Fibroblast of lung (primary cell): ENCODE data around the gene PLA2G3. TPM values are rescaled to one million over a fixed set of nuclear protein-coding genes. Genes with fewer than 3 reads are reported as not detected.

Source experiments
- DNase-seq, 2 donors: peaks; one replicate each; pipeline versions ENCODE4 v3.0.0 to v3.0.0-alpha.2; 2010; ENCODE audit warnings: low read depth in 2 of 2
- H2AFZ ChIP-seq: 2 replicates; pipeline ENCODE4 v1.5.1; 2012; ENCODE audit warnings: low read length, control low read depth, inconsistent platforms
- H3K27ac ChIP-seq: 2 replicates; pipeline ENCODE4 v1.5.1; 2011; ENCODE audit warnings: low read length, control low read depth; ENCODE audit not compliant: insufficient read depth
- H3K27me3 ChIP-seq: 2 replicates; pipeline ENCODE4 v1.5.1; 2011; ENCODE audit warnings: mild to moderate bottlenecking, low read length; ENCODE audit not compliant: control insufficient read depth, insufficient read depth
- H3K36me3 ChIP-seq: 2 replicates; pipeline ENCODE4 v1.5.1; 2011; ENCODE audit warnings: low read length; ENCODE audit not compliant: control insufficient read depth, insufficient read depth
- H3K4me1 ChIP-seq: 2 replicates; pipeline ENCODE4 v1.5.1; 2011; ENCODE audit warnings: low read length; ENCODE audit not compliant: control insufficient read depth, insufficient read depth; ENCODE audit errors: extremely low read depth
- H3K4me2 ChIP-seq: 2 replicates; pipeline ENCODE4 v1.5.1; 2011; ENCODE audit warnings: low read length, control low read depth; ENCODE audit not compliant: insufficient read depth; ENCODE audit errors: extremely low read depth
- H3K4me3 ChIP-seq, 4 experiments: fragments of 200-600 bp in 1 of 4; sonication (generic) in 1 of 4; replicated peaks in 1 of 4; 2 replicates each; pipeline ENCODE4 v1.5.1; 2011 to 2016; ENCODE audit warnings: low read length in 4 of 4, low read depth in 3 of 4, mild to moderate bottlenecking in 3 of 4, control low read depth in 2 of 4, inconsistent platforms in 1 of 4, mixed read lengths in 1 of 4; ENCODE audit not compliant: insufficient read depth in 1 of 4; ENCODE audit errors: control extremely low read depth in 1 of 4
- H3K79me2 ChIP-seq: 2 replicates; pipeline ENCODE4 v1.5.1; 2012; ENCODE audit warnings: mild to moderate bottlenecking, low read length, inconsistent platforms; ENCODE audit not compliant: control insufficient read depth, insufficient read depth
- H3K9ac ChIP-seq: 2 replicates; pipeline ENCODE4 v1.5.1; 2011; ENCODE audit warnings: mild to moderate bottlenecking, low read length, control low read depth; ENCODE audit not compliant: insufficient read depth
- H3K9me3 ChIP-seq: 2 replicates; pipeline ENCODE4 v1.5.1; 2012; ENCODE audit warnings: low read depth, low read length; ENCODE audit not compliant: control insufficient read depth, insufficient read depth
- H4K20me1 ChIP-seq: 2 replicates; pipeline ENCODE4 v1.5.1; 2011; ENCODE audit warnings: low read length; ENCODE audit not compliant: control insufficient read depth, insufficient read depth; ENCODE audit errors: extremely low read depth
- CTCF ChIP-seq, 2 donors: IDR thresholded peaks in 1 of 2; conservative IDR thresholded peaks in 1 of 2; 1 replicate in 1 of 2; 2 replicates in 1 of 2; pipeline ENCODE4 v1.5.1; 2011 to 2012; ENCODE audit warnings: low read length in 2 of 2, control low read depth in 1 of 2, inconsistent platforms in 1 of 2, low read depth in 1 of 2, mild to moderate bottlenecking in 1 of 2
- EZH2 ChIP-seq: IDR thresholded peaks from 2 replicates; pipeline ENCODE4 v1.5.1; 2012; ENCODE audit warnings: low read length, control low read depth, mild to moderate bottlenecking; ENCODE audit errors: missing control alignments
- polyA plus RNA-seq, 2 donors: library from polyadenylated mRNA; depleted of rRNA in 1 of 2; stranded (reverse) in 1 of 2; unstranded in 1 of 2; fragments of >200 nt; gene quantifications; 2 replicates each; pipeline ENCODE4 v1.2.1, GENCODE V29; 2011 to 2012; ENCODE audit warnings: missing spikeins in 1 of 2
- total RNA-seq: library from RNA; depleted of rRNA; stranded (reverse); fragments of >200 nt; gene quantifications from 2 replicates; pipeline ENCODE4 v1.2.1, GENCODE V29; 2014

Gene PLA2G3
- total and polyA plus RNA-seq, 2 donors (not counting 1 experiment from before 2014, with no cell fraction given): 0.18 to 0.33 TPM

- H3K79me2 ChIP-seq: peaks cover 22% of the 10 kb centered on the region
- no peaks in the 10 kb centered on the region for H4K20me1 ChIP-seq
- TF ChIP-seq EZH2 (no peak), CTCF (conservative IDR thresholded peaks at IDR 0.05 in 1 of 2, IDR thresholded peaks at IDR 0.05 in 1 of 2; ENCODE audit: low read depth in 1 of 2, low read length in 2 of 2) (no peak)
- peak overlapping the region; percentile 85 for H3K4me2 ChIP-seq
- peaks cover 23% of the 10 kb centered on the region for H3K36me3 ChIP-seq
- no peaks in the 10 kb centered on the region for H3K27me3 ChIP-seq
- H3K9ac ChIP-seq: peak overlapping the region; percentile 46
- H2AFZ ChIP-seq: peak overlapping the region; percentile 94
- no peaks in the 10 kb centered on the region for H3K9me3 ChIP-seq
- H3K27ac ChIP-seq: no peak overlapping the region
- peak overlapping the region; percentile 33 to 65 (median 44) for H3K4me3 ChIP-seq
- DNase-seq: no peak
- H3K4me1 ChIP-seq: peaks cover 19% of the 10 kb centered on the region
These were observed 32.5 kb downstream of the PLA2G3 start for GRCh38 chr22:31107894-31108218.

GRCh38 chr22:31107178-31107893, 33.0 kb downstream of the PLA2G3 start, which contains the start of gene SELENOM:
TSS of gene SELENOM (minus strand) at chr22:31107568. CDS start at chr22:31107505, 63 bp downstream.
- TF ChIP-seq CTCF (conservative IDR thresholded peaks at IDR 0.05 in 1 of 2, IDR thresholded peaks at IDR 0.05 in 1 of 2; ENCODE audit: low read depth in 1 of 2, low read length in 2 of 2) (peak; percentile 87 to 97), EZH2 (no peak)
- Histone ChIP-seq H3K36me3 (peaks cover 23% of the 10 kb centered on the region), H3K4me3 (peak within 1 kb of the TSS; percentile 78 to 95 (median 92)), H3K4me1 (peaks cover 21% of the 10 kb centered on the region), H3K4me2 (peak within 1 kb of the TSS; percentile 87), H4K20me1 (no peaks in the 10 kb centered on the region), H3K27me3 (no peaks in the 10 kb centered on the region), H3K79me2 (peaks cover 22% of the 10 kb centered on the region), H2AFZ (peak within 1 kb of the TSS; percentile 94), H3K9me3 (no peaks in the 10 kb centered on the region), H3K27ac (peak within 1 kb of the TSS; percentile 99), H3K9ac (peak within 1 kb of the TSS; percentile 99)
- peak; percentile 96 to 98 for DNase-seq

- TF ChIP-seq CTCF (conservative IDR thresholded peaks at IDR 0.05 in 1 of 2, IDR thresholded peaks at IDR 0.05 in 1 of 2; ENCODE audit: low read depth in 1 of 2, low read length in 2 of 2) (no peak), EZH2 (no peak)
- Histone ChIP-seq H3K27ac (peak overlapping the region; percentile 99), H3K9me3 (no peaks in the 10 kb centered on the region), H3K36me3 (peaks cover 23% of the 10 kb centered on the region), H3K4me1 (peaks cover 27% of the 10 kb centered on the region), H3K4me2 (peak overlapping the region; percentile 87), H2AFZ (peak overlapping the region; percentile 41), H3K27me3 (no peaks in the 10 kb centered on the region), H3K4me3 (peak overlapping the region; percentile 78 to 95 (median 92)), H4K20me1 (no peaks in the 10 kb centered on the region), H3K9ac (peak overlapping the region; percentile 99), H3K79me2 (peaks cover 22% of the 10 kb centered on the region)
- DNase-seq: peak; percentile 39 to 56
These were observed 33.6 kb downstream of the PLA2G3 start for GRCh38 chr22:31106731-31107177.
